PC-3 (cell line): ENCODE results near the gene AHCYL2.

Experiments
- CTCF ChIP-seq: fragments of 300-600 bp; sonication (generic); conservative IDR thresholded peaks from 2 replicates; pipeline ENCODE4 v1.5.1; 2017; ENCODE audit warnings: antibody characterized with exemption, low read depth, mild to moderate bottlenecking, low read length
- EZH2 ChIP-seq: fragments of 300-600 bp; sonication (generic); IDR thresholded peaks from one replicate; pipeline ENCODE4 v1.6.1; 2017; ENCODE audit warnings: antibody characterized with exemption, mild to moderate bottlenecking, low read length; ENCODE audit not compliant: unreplicated experiment

GRCh38 chr7:129317450-129317849, 92.6 kb downstream of the AHCYL2 start:
- TF ChIP-seq CTCF: no peak
- no peak for TF ChIP-seq EZH2
